ENCODE measurements around the gene LLCFC1. TPM values are rescaled to one million over a fixed set of nuclear protein-coding genes. Genes with fewer than 3 reads are reported as not detected.

LLCFC1 gene
- total RNA-seq, 1 experiment from 2014 or later, result not detected

DNA sequence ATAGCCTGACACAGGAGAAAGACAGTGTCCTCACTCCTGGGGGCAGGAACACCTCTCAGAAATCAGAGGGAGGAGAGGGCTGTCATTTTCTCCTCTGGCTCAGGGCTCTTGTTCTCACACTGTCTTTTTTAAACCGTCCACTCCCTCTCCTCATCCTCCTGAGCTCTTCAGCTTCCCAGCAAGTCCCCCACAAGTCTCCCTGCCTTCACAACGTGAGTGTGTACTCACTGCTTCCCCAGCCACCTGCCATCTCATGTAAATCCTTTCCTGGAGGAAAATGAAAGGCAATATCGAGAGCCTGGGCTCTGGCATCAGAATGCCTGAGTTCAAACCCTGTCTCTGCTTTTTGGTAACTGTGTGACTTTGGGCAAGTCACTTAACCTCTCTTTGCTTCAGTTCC lies 5.7 kb downstream of the LLCFC1 start:
- ChIA-PET POLR2A (no interaction called here), CTCF (interaction anchor here (1.1 kb wide), 1 partner anchor 19 kb away, joined by 3 read pairs; no protein-coding TSS in a partner anchor)
- no peak overlapping the region for H3K4me3 Mint-ChIP-seq
- no peaks in the 10 kb centered on the region for H3K36me3 Mint-ChIP-seq
- DNase-seq (ENCODE audit: low spot score) (no peak), ATAC-seq (no peak)
- no peak for TF ChIP-seq EMX1 (CRISPR knock-in tag; IDR thresholded peaks at IDR 0.05)
- no peak for TF ChIP-seq ZNF232 (CRISPR knock-in tag; IDR thresholded peaks at IDR 0.05)
- no peak for TF ChIP-seq TEAD4 (CRISPR knock-in tag; IDR thresholded peaks at IDR 0.05)
- no peak for TF ChIP-seq CREB1 (CRISPR knock-in tag; IDR thresholded peaks at IDR 0.05)
- TF ChIP-seq TEAD1 (CRISPR knock-in tag; IDR thresholded peaks at IDR 0.05), result no peak
- H3K9me3 Mint-ChIP-seq, result no peaks in the 10 kb centered on the region
- no peaks in the 10 kb centered on the region for H3K4me1 Mint-ChIP-seq
- no peaks in the 10 kb centered on the region; the same call in 1 of the 2 replicates for H3K27me3 Mint-ChIP-seq (ENCODE audit: low read depth)
- H3K27ac Mint-ChIP-seq, result no peak overlapping the region

DNA sequence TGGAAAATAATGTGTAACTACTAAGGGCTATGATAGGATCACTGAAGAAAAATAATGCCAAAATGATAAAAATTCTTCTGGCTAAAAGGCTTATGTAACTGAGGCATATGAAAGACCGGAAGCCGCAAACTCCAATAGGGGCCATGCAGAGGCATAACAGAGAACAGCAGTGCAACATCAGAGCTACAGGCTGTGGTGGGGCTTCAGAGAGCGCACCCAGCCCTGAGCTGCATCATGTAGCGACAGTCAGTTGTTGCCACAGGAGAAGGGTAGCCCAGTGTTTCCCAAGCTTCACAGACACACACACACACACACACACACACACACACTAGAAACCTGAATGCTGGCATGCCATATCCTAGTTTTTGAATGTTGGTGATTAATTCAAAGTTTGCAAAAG lies 9.3 kb downstream of the LLCFC1 start:
- DNase-seq (ENCODE audit: low spot score) (no peak), ATAC-seq (peak; percentile 36; the same call in 1 of the 2 replicates)
- Mint-ChIP-seq H3K4me3 (no peak overlapping the region), H3K4me1 (no peaks in the 10 kb centered on the region), H3K27ac (no peak overlapping the region), H3K36me3 (peaks cover under 1% of the 10 kb centered on the region), H3K27me3 (ENCODE audit: low read depth) (no peaks in the 10 kb centered on the region; the same call in 1 of the 2 replicates), H3K9me3 (peaks cover 6% of the 10 kb centered on the region)
- CTCF ChIA-PET, result interaction anchor here (1.0 to 1.3 kb wide), 2 partner anchors 10 to 59 kb away, joined by 3 to 4 read pairs; partner anchors contain the start of gene LLCFC1
- TF ChIP-seq FOXK1 (CRISPR knock-in tag; IDR thresholded peaks at IDR 0.05), result no peak
- no peak for TF ChIP-seq NFATC4 (CRISPR knock-in tag; IDR thresholded peaks at IDR 0.05)
- no peak for TF ChIP-seq SOX15 (CRISPR knock-in tag; IDR thresholded peaks at IDR 0.05)
- no peak for TF ChIP-seq IRF2 (CRISPR knock-in tag; IDR thresholded peaks at IDR 0.05; ENCODE audit: borderline replicate concordance, low read depth)
- TF ChIP-seq SMAD4 (CRISPR knock-in tag; IDR thresholded peaks at IDR 0.05), result no peak
- no peak for TF ChIP-seq RELA (CRISPR knock-in tag; IDR thresholded peaks at IDR 0.05; ENCODE audit: borderline replicate concordance)
- no peak for TF ChIP-seq CBFB (CRISPR knock-in tag; IDR thresholded peaks at IDR 0.05; ENCODE audit: low read depth)
- no peak for TF ChIP-seq TCF7 (CRISPR knock-in tag; IDR thresholded peaks at IDR 0.05; ENCODE audit: low read depth)
- TF ChIP-seq, protein P1, sequence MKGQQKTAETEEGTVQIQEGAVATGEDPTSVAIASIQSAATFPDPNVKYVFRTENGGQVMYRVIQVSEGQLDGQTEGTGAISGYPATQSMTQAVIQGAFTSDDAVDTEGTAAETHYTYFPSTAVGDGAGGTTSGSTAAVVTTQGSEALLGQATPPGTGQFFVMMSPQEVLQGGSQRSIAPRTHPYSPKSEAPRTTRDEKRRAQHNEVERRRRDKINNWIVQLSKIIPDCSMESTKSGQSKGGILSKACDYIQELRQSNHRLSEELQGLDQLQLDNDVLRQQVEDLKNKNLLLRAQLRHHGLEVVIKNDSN (CRISPR knock-in tag; IDR thresholded peaks at IDR 0.05), result no peak
- no peak for TF ChIP-seq JAZF1 (CRISPR knock-in tag; IDR thresholded peaks at IDR 0.05)
- TF ChIP-seq ZBTB21 (CRISPR knock-in tag; IDR thresholded peaks at IDR 0.05; ENCODE audit: borderline replicate concordance), result no peak
- no peak for TF ChIP-seq ZNF671 (CRISPR knock-in tag; IDR thresholded peaks at IDR 0.05)
- TF ChIP-seq ZNF232 (CRISPR knock-in tag; IDR thresholded peaks at IDR 0.05), result no peak
- TF ChIP-seq GABPB1 (CRISPR knock-in tag; IDR thresholded peaks at IDR 0.05), result no peak
- no peak for TF ChIP-seq OVOL2 (CRISPR knock-in tag; IDR thresholded peaks at IDR 0.05; ENCODE audit: borderline replicate concordance)
- POLR2A ChIA-PET, result no interaction called here

DNA sequence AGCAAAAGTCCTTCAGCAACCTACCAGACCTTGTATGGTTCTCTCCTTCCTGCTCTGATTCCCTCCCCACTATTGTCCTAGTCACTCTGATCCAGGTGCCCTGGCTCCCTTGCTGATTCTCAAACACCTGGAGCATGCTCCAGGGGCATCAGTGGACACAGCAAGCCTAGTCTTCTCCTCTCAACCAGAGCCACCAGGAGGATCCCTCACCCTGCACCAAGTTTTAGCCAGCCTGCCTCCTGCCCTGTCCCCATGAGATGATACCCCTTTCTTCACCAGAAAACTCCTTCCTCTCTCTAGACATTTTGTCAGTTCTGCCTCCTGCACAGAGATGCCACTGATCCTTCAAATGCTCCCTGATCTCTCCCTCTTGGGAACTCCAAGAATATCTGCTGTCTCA lies 11.0 kb downstream of the LLCFC1 start:
- Mint-ChIP-seq H3K4me1 (no peaks in the 10 kb centered on the region), H3K27ac (no peak overlapping the region), H3K4me3 (no peak overlapping the region), H3K27me3 (ENCODE audit: low read depth) (peaks cover 3% of the 10 kb centered on the region), H3K9me3 (peaks cover 17% of the 10 kb centered on the region), H3K36me3 (peaks cover 15% of the 10 kb centered on the region)
- ChIA-PET POLR2A (no interaction called here), CTCF (no interaction called here)
- ATAC-seq (no peak), DNase-seq (ENCODE audit: low spot score) (no peak)
- TF ChIP-seq SOX15 (CRISPR knock-in tag; IDR thresholded peaks at IDR 0.05), result no peak
- no peak for TF ChIP-seq NR3C1 (CRISPR knock-in tag; conservative IDR thresholded peaks at IDR 0.05; ENCODE audit: low read depth)
- TF ChIP-seq ZNF317 (CRISPR knock-in tag; IDR thresholded peaks at IDR 0.05; ENCODE audit: borderline replicate concordance, low read depth), result no peak
- TF ChIP-seq, protein P1 (CRISPR knock-in tag; IDR thresholded peaks at IDR 0.05), result no peak
- TF ChIP-seq CBFB (CRISPR knock-in tag; IDR thresholded peaks at IDR 0.05; ENCODE audit: low read depth), result no peak
- no peak for TF ChIP-seq JUN (CRISPR knock-in tag; IDR thresholded peaks at IDR 0.05)
- TF ChIP-seq, protein P2, sequence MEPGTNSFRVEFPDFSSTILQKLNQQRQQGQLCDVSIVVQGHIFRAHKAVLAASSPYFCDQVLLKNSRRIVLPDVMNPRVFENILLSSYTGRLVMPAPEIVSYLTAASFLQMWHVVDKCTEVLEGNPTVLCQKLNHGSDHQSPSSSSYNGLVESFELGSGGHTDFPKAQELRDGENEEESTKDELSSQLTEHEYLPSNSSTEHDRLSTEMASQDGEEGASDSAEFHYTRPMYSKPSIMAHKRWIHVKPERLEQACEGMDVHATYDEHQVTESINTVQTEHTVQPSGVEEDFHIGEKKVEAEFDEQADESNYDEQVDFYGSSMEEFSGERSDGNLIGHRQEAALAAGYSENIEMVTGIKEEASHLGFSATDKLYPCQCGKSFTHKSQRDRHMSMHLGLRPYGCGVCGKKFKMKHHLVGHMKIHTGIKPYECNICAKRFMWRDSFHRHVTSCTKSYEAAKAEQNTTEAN (CRISPR knock-in tag; IDR thresholded peaks at IDR 0.05), result no peak
- TF ChIP-seq, protein P3, sequence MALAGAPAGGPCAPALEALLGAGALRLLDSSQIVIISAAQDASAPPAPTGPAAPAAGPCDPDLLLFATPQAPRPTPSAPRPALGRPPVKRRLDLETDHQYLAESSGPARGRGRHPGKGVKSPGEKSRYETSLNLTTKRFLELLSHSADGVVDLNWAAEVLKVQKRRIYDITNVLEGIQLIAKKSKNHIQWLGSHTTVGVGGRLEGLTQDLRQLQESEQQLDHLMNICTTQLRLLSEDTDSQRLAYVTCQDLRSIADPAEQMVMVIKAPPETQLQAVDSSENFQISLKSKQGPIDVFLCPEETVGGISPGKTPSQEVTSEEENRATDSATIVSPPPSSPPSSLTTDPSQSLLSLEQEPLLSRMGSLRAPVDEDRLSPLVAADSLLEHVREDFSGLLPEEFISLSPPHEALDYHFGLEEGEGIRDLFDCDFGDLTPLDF (CRISPR knock-in tag; IDR thresholded peaks at IDR 0.05), result no peak
- TF ChIP-seq FOXJ3 (CRISPR knock-in tag; IDR thresholded peaks at IDR 0.05; ENCODE audit: borderline replicate concordance), result no peak
- TF ChIP-seq ESRRA (CRISPR knock-in tag; IDR thresholded peaks at IDR 0.05; ENCODE audit: borderline replicate concordance), result no peak
- TF ChIP-seq, protein P4, sequence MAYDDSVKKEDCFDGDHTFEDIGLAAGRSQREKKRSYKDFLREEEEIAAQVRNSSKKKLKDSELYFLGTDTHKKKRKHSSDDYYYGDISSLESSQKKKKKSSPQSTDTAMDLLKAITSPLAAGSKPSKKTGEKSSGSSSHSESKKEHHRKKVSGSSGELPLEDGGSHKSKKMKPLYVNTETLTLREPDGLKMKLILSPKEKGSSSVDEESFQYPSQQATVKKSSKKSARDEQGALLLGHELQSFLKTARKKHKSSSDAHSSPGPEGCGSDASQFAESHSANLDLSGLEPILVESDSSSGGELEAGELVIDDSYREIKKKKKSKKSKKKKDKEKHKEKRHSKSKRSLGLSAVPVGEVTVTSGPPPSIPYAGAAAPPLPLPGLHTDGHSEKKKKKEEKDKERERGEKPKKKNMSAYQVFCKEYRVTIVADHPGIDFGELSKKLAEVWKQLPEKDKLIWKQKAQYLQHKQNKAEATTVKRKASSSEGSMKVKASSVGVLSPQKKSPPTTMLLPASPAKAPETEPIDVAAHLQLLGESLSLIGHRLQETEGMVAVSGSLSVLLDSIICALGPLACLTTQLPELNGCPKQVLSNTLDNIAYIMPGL (CRISPR knock-in tag; IDR thresholded peaks at IDR 0.05), result no peak
- no peak for TF ChIP-seq FOXP1 (CRISPR knock-in tag; IDR thresholded peaks at IDR 0.05; ENCODE audit: borderline replicate concordance)
- TF ChIP-seq ZNF423 (CRISPR knock-in tag; IDR thresholded peaks at IDR 0.05), result no peak
- TF ChIP-seq, protein P5, sequence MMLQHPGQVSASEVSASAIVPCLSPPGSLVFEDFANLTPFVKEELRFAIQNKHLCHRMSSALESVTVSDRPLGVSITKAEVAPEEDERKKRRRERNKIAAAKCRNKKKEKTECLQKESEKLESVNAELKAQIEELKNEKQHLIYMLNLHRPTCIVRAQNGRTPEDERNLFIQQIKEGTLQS (CRISPR knock-in tag; conservative IDR thresholded peaks at IDR 0.05), result no peak
